ENCODE results near the gene OSBPL9.

The OSBPL9 gene

DNA sequence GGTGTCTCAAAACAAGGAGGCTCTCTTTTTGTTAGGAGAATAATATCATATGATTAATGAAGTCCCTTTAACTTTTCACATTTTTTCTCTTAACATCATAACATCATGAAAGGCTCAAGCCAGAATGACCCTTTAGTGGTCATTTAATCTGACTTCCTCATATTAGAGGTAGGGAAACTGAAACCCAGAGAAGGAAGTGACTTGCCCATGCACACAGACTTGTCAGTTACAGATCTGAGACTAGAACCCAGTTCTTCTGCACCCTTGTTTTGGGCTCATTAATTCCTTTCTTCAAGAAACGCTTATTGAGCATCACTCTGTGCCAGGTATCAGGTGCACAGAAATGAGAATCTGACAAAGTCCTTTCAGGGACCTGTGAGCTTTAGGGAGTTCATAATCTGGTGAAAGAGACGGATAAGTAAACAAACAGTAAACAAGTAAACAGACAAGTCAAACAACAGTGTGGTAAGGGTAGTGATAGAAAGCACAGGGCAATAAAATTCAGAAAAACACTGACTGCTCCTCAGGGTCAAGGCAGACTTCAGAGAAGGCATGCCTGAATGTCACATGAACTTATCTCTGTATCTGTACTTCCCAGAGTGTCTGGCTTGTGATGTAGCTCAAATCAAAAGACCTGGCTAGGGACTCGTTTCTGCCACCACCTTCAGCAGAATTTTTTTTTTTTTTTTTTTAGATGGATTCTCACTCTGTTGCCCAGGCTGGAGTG is 38.3 kb upstream of the OSBPL9 start:
- no peak for DNase-seq
- no peak overlapping the region for H3K4me3 ChIP-seq (ENCODE audit: low read depth, low read length)
- in situ Hi-C loops (cut with HindIII; ENCODE audit: low pct_ligation_motif_present, low sequenced_read_pairs): no loop called here
- H3K27me3 ChIP-seq (replicated peaks): no peaks in the 10 kb centered on the region
- no peak overlapping the region for H3K27ac ChIP-seq
- TF ChIP-seq, protein P1, sequence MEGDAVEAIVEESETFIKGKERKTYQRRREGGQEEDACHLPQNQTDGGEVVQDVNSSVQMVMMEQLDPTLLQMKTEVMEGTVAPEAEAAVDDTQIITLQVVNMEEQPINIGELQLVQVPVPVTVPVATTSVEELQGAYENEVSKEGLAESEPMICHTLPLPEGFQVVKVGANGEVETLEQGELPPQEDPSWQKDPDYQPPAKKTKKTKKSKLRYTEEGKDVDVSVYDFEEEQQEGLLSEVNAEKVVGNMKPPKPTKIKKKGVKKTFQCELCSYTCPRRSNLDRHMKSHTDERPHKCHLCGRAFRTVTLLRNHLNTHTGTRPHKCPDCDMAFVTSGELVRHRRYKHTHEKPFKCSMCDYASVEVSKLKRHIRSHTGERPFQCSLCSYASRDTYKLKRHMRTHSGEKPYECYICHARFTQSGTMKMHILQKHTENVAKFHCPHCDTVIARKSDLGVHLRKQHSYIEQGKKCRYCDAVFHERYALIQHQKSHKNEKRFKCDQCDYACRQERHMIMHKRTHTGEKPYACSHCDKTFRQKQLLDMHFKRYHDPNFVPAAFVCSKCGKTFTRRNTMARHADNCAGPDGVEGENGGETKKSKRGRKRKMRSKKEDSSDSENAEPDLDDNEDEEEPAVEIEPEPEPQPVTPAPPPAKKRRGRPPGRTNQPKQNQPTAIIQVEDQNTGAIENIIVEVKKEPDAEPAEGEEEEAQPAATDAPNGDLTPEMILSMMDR (IDR thresholded peaks at IDR 0.05; ENCODE audit: low read depth, low read length, missing control alignments): no peak
- H3K36me3 ChIP-seq (replicated peaks): no peaks in the 10 kb centered on the region

DNA sequence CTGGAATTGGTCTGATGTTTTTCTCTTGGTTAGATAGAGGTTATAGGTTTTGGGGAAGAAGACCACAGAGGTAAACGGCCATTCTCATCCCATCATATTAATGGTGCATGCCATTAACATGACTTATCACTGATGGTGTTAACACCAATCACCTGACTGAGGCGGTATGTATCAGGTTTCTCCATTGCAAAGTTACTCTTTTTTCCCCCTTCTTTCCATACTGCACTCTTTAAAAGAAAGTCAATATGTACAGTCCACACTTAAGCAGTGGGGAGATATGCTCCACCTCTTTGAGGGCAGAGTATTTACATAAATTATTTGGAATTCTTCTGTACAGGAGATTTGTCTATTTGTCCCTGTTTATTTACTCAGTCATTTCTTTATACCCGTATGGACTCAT is 35.7 kb upstream of the OSBPL9 start:
- DNase-seq: no peak
- Histone ChIP-seq H3K4me3 (ENCODE audit: low read depth, low read length) (no peak overlapping the region), H3K36me3 (replicated peaks) (no peaks in the 10 kb centered on the region), H3K27me3 (replicated peaks) (no peaks in the 10 kb centered on the region), H3K27ac (no peak overlapping the region)
- in situ Hi-C loops (cut with HindIII; ENCODE audit: low pct_ligation_motif_present, low sequenced_read_pairs): no loop called here
- TF ChIP-seq, protein P1 (IDR thresholded peaks at IDR 0.05; ENCODE audit: low read depth, low read length, missing control alignments): no peak

DNA sequence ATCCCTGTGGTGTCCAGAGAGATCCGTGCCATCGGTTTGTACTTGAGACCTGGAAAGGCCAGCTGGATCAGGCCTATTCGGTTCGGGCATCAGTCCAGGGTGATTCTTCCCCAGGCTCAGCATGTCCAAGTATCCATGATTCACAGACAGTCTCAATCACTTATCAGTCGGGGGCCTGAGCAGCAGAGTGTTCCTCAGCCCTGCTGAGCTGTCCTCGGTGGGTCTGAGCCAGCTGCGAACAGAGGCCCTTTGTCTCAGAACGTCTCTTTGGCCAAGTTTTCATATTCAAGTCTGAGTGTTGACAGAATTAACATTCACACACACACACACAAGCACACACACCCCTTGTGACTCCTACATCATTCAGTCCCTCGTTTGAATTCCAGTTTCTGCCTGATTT is 33.4 kb upstream of the OSBPL9 start:
- peak; percentile 85 for DNase-seq
- in situ Hi-C loops (cut with HindIII; ENCODE audit: low pct_ligation_motif_present, low sequenced_read_pairs): no loop called here
- TF ChIP-seq, protein P1 (IDR thresholded peaks at IDR 0.05; ENCODE audit: low read depth, low read length, missing control alignments): no peak
- Histone ChIP-seq H3K4me3 (ENCODE audit: low read depth, low read length) (no peak overlapping the region), H3K36me3 (replicated peaks) (no peaks in the 10 kb centered on the region), H3K27ac (peak overlapping the region; percentile 58), H3K27me3 (replicated peaks) (no peaks in the 10 kb centered on the region)

DNA sequence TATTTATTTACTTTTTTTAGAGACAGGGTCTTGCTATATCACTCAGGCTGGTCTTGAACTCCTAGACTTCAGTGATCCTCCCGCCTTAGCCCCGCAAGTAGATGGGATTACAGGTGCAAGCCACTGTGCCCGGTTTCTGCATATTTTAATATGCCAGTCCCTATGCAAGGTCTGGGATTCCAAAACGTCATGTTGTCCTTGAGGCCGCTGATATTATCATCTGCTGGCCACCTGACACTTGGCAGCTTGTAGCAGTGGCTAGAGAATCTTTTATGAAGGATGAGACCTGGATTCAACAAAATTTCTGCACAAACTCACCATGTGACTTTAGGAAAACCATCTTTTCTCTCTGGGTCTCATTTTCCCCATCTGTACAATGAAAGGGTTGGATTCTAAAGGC is 32.9 kb upstream of the OSBPL9 start:
- no peak for DNase-seq
- in situ Hi-C loops (cut with HindIII; ENCODE audit: low pct_ligation_motif_present, low sequenced_read_pairs): no loop called here
- no peaks in the 10 kb centered on the region for H3K36me3 ChIP-seq (replicated peaks)

DNA sequence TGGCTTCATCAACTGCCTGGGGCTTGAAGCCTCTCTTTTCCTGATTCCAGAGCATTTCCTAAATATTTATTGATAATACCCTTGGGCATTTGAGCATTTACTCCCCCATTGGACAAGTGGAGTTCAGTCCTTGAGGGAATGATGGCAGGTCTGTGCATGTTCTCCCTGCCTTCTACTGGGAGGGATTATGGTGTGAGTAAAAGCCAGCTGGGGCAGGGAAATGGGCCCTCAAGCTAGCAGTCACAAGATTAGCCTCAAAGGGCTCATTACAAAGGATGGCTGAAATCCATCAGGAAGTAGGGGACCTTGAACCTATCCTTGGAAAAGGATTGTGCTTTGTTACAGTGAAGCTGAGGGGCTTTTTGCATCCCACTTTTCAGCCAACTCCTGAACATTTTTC is 24.2 kb upstream of the OSBPL9 start:
- Histone ChIP-seq H3K27me3 (replicated peaks) (no peaks in the 10 kb centered on the region), H3K27ac (no peak overlapping the region), H3K36me3 (replicated peaks) (no peaks in the 10 kb centered on the region), H3K4me3 (ENCODE audit: low read depth, low read length) (no peak overlapping the region)
- no peak for DNase-seq
- TF ChIP-seq, protein P1 (IDR thresholded peaks at IDR 0.05; ENCODE audit: low read depth, low read length, missing control alignments): no peak
- in situ Hi-C loops (cut with HindIII; ENCODE audit: low pct_ligation_motif_present, low sequenced_read_pairs): no loop called here

More for the DNA sequence above, 32.9 kb upstream of the OSBPL9 start:
- TF ChIP-seq, protein P1 (IDR thresholded peaks at IDR 0.05; ENCODE audit: low read depth, low read length, missing control alignments): no peak
- Histone ChIP-seq H3K27ac (peak overlapping the region; percentile 54), H3K27me3 (replicated peaks) (no peaks in the 10 kb centered on the region), H3K4me3 (ENCODE audit: low read depth, low read length) (no peak overlapping the region)

- no peak for DNase-seq
- in situ Hi-C loops (cut with HindIII; ENCODE audit: low pct_ligation_motif_present, low sequenced_read_pairs): no loop called here
- H3K36me3 ChIP-seq (replicated peaks): no peaks in the 10 kb centered on the region
- TF ChIP-seq, protein P1 (IDR thresholded peaks at IDR 0.05; ENCODE audit: low read depth, low read length, missing control alignments): no peak
- no peaks in the 10 kb centered on the region for H3K27me3 ChIP-seq (replicated peaks)
- H3K4me3 ChIP-seq (ENCODE audit: low read depth, low read length): no peak overlapping the region
- H3K27ac ChIP-seq: no peak overlapping the region
These were observed 22.2 kb upstream of the OSBPL9 start for GRCh38 chr1:51594716-51595115.
